GM21367 (cell line): Measurements from ENCODE around the gene SLC34A1.
"Not testable (repeated sequence)": the region's sequence is repeated elsewhere in the genome, so short reads cannot be mapped to it uniquely, and the experiment has no call there.

Experiments
- ATAC-seq: cut with Tn5 transposase; IDR thresholded peaks from one replicate; pipeline ENCODE4 v1.9.1; 2021; ENCODE audit not compliant: unreplicated experiment

SLC34A1 gene

DNA sequence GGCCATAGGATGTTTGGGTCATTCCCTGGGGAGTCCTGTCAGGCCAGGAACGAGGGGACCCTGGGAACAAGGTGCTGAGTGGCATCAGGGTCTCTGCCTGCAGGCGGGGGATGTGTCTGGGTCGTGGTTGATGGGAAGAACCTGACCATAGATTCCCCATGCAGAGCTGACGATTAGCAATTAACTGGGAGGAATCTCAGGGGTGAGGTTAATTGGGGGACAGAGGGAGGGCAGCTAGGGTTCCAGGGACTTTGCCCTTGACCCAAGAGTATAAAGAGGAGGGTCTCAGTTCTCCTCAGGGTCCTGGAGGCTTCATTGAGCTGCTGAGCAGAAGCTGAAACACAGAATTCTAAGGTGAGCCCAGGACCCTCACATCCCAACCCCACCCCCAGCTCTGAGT is at the start of gene SLC34A1:
SLC34A1 (plus strand) TSS at position 301 of the 400 bp plus-strand sequence. CDS start 1,308 bp downstream, outside the sequence.
- no peak for ATAC-seq

GRCh38 chr5:177334781-177335700 is 49.2 kb upstream of the SLC34A1 start:
- no peak for ATAC-seq

DNA sequence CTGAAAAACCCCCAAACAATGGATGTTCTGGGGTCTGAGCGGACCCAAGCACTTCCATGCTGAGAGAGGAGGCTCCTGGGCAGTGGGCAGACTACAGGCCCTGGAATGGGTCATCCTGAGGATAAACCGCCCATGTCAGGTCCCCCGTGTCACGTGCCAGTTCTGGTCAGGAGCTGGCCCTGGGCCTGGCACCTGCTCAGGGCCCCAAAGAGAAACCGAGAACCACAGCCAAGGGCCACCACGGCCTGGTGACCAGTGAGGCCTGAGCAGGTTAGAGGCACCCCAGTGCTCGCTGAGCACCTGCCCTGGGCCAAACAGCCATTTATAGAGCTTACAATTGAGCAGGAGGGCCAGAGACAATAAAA is 48.6 kb upstream of the SLC34A1 start:
- ATAC-seq = no peak

DNA sequence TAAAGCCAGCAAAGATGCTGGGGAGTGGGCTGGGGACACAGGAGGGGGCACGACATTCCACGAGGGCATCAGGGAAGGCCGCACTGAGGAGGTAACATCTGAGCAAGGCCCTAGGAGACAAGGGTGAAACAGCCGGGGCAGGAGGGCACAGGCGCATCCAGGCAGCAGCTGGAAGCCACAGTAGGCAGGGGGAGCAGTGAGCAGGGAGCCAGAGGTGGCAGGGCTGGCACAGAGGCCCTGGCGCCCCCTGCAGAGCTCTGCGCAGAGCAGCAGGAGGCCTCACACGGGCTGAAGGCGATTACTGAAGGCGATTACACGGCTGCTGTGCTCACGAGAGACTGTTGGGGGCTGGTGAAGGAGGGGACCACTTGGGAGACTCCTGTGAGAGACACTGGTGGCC is 48.1 kb upstream of the SLC34A1 start:
- ATAC-seq = no peak

DNA sequence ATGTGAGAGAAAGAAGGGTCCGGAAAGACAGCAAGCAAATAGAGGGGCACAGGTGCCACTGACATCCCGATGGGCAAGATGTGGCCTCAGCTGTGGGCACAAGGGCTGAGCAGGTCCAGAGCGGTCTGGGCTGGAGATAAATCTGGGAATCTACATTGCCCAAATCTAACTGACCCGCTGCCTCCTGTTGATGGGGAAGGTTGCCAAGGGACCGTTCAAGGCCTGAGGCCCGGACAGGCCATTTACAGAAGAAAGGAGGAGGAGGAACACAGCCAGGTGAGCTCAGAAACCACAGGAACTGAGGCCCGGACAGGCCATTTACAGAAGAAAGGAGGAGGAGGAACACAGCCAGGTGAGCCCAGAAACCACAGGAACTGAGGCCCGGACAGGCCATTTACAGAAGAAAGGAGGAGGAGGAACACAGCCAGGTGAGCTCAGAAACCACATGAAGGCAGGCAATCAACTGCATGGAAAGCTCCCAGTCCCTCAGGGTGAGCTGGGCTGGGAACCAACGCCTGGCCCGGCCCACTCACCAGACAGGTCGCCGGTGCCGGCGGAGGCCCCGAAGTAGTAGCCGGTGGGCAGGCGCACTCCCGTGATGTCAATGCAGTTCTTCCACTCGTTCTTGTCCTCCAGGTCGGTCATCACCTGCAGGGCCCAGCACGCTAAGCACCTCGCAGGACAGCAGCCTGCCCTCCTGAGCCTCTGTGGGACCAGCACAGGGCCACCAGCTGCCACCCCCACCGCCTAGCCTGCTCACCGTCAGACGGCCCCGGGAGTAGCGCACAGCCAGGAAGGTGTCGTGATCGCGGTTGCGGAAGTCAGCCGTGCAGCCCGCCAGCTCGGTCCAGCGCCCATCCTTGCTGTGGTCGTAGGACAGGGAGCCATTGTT is 47.4 kb upstream of the SLC34A1 start:
- no peak for ATAC-seq

DNA sequence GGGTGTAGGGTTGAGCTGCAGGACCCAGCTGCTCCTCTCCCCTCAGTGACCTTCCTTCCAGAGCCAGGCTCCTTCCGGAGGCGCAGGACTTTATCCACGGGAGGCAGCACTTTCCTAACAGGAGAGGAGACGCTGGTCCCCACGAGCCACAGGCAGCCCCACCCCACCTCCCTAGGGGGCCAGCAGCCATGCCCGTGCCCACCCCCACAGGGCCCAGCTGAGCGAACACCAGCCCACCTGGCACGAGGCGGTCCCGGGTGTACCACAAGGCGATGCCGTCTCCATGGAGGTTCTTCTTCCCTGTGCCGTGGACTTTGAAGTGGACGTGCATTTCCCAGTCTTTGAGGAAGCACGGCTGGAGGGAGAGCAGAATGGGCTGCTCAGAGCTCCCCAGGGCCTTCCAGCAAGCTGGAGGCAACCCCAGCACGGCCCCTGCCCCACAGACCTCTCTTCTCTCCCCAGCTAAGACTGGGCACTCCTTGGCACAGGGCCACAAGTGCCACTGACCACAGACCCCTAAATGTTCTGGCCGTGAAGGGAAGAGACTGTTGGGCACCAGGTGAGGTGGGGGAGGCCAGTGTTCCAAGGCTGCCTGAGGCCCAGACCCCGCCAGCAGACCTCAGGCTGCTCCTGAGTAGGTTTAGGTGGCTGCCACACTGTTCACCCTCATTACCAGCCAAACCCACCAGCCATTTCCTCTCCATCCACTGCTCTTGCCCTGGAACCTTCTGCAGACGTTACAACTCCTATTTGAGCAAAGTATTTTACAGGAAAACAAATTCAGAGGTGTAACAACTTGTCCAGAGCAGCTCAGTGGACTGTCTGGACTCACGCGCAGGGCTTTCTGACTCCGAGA is 45.8 kb upstream of the SLC34A1 start:
- ATAC-seq = no peak

DNA sequence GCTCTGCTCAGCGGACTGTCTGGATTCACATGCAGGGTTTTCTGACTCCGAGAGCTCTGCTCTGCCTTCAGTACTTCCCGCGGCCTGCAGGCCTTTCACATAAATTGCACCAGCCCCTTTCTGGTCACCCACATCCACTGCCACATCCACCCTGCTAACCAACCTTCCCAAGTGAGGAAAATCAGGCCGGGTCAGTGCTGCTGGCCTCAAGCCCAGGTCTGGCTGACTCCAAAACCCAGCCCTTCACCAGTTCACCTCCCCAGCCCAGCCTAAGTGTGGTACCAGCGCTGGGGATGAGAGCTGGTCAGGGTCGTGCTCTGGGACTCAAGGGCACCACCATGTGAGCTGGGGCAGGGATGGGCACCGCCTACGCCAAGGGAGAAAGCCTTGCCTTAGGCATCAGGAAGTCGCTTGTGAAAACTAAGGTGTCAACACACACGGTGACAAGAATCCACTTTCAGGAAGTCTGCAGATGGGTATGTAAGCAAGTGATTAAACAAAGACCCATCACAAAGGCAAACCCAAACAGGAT is 45.1 kb upstream of the SLC34A1 start:
- no peak for ATAC-seq

DNA sequence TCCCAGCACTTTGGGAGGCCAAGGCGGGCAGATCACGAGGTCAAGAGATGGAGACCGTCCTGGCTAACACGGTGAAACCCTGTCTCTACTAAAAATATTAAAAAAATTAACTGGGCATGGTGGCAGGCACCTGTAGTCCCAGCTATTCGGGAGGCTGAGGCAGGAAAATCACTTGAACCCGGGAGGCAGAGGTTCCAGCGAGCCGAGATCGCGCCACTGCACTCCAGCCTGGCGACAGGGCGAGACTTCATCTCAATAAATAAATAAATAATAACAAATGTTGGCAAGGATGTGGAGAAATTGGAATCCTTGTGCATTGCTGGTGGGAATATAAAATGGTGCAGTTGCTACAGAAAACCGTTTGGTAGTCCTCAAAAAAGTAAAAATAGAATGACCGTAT is 41.2 kb upstream of the SLC34A1 start:
- ATAC-seq = not testable (repeated sequence)

- no peak for ATAC-seq
Observed at GRCh38 chr5:177343777-177344176, 40.5 kb upstream of the SLC34A1 start.

DNA sequence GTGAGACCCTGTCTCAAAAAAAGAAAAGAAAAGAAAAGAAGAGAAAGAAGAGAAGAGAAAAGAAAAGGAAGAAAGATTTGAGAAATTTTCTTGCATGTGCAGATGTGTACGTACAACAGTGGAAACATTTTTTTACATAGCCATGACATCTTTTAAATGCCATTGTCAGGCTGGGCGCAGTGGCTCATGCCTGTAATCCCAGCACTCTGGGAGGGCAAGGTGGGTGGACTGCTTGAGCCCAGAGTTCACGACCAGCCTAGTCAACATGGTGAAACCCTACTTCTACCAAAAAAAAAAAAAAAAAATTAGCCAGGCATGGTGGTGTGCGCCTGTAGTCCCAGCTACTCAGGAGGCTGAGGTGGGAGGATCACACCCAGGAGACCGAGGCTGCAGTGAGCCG is 39.3 kb upstream of the SLC34A1 start:
- no peak for ATAC-seq

GRCh38 chr5:177346820-177347219 is 37.4 kb upstream of the SLC34A1 start:
- no peak for ATAC-seq

GRCh38 chr5:177347699-177348098 is 36.5 kb upstream of the SLC34A1 start:
- no peak for ATAC-seq

GRCh38 chr5:177349362-177349647 is 34.9 kb upstream of the SLC34A1 start:
- ATAC-seq = no peak

- no peak for ATAC-seq
Observed at GRCh38 chr5:177349762-177350161, 34.5 kb upstream of the SLC34A1 start.

DNA sequence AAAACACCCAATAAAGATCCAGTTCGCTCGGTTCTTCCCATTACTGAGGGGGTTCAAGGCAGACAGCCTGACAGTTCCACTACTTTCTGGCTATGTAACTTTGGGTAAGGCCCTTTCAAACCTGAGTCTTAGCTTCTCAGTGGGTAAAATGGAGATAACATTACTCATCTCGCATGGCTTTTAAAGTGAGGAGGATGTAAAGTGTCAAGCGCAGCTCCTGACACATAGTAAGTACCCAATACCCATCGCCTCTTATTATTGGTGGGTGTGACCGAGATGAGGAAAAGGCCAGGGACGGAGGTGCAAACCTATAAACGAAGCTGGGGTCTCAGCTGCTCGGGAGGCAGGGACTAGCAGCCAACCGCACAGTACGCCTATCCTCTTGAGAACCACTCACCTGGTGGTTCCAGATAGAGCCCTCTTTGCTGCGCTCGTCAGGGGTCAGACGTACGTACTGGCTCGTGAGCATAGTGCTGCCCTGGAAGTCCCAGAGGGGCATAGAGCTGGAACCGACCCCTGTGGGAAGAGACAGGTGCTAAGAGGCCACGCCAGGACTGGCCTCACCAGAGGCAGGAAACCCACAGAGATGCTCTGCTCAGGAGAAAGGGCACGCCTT is 33.4 kb upstream of the SLC34A1 start:
- ATAC-seq = peak; percentile 6

DNA sequence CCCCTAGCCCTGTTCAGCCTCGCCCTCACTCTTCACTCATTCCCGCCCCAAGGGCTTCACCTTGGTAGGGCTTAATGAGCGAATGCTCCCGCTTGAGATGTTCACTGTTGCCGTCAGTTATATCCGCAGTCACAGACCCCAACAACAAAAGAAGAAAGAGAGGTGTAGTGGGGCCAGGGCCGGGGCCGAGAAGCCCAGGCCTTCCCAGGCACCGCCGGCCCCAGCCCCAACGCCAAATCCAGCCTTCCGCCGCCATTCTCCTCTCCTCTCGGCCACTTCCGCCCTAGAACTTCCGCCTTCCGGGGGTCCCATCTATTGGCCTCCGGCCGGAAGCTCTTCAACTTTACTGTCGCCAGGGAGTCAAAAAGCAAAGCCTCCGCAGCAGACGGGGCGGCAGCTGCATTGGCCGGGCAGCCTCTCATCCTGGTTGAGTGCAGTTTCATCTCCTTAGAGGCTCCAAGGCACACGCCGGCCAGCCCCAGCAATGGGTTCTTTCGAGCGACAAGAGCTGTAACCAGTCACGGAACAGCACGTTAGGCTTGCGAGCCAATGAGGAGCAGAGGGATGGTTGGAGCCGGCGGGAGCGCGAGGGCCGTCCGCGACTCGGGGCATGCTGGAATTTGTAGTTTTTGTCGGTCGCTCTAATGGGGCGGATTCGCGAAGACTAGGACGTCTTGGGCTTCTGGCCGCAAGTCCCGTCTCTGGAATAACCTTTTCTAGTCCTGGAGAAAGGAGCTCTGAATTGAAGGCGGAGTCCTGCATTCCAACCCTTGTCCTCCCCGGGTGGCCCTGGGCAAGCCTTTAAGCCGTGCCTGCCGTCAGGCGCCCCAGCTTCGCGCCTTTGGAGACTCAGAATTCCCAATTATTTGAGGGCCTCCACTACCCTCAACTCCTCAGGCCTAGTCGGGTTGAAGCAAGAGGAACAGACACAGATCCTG is 32.6 kb upstream of the SLC34A1 start, which contains the start of gene LMAN2:
LMAN2 (minus strand) TSS at position 277 of the 938 bp plus-strand sequence; CDS start at position 256, 21 bp downstream.
- peak; percentile 86 for ATAC-seq

- no peak for ATAC-seq
Observed at GRCh38 chr5:177353093-177353492, 31.1 kb upstream of the SLC34A1 start.

DNA sequence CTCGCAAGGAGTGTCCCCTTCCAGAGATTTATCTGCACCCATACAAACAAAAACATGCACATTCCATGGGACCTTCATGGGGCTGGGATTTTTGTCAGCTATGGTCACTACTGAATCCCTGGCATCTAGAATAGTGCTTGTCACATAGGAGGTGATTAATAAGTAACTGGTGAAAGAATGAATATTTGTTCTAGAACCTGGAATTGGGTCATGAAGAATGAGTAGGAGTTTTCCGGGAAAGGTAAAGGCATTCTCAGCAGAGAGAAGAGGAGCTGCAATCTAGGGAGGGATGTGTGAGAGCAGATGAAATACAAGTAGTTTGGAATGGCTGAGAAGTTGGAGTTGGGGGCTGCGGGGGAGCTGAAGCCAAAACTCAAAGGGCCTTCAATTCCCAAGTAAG is 30.0 kb upstream of the SLC34A1 start:
- no peak for ATAC-seq

- ATAC-seq = no peak
Observed at GRCh38 chr5:177354711-177355110, 29.5 kb upstream of the SLC34A1 start.
